GM19238 (cell line): Measurements from ENCODE around the gene CADM4.
"Not testable (repeated sequence)": the region's sequence is repeated elsewhere in the genome, so short reads cannot be mapped to it uniquely, and the experiment has no call there.

Source experiments
- DNase-seq: peaks from one replicate; pipeline ENCODE4 v3.0.0; 2011; ENCODE audit warnings: low spot score; ENCODE audit not compliant: insufficient read length

CADM4 gene

DNA sequence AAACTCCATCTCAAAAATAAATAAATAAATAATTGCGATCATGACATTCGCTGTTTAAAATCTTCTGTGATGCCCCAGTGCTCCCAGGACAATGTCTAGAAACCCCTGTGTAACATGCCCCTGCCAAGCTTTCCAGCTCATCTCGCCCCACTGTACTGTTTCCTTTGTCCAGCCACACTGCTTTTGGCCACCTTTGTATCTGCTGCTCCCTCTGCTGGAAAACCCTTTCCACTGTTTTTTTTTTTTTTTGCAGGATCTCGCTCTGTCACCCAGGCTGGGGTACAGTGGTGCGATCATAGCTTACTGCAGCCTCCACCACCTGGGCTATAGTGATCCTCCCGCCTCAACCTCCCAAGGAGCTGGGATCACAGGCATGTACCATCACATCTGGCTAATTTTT is 22.8 kb upstream of the CADM4 start:
- DNase-seq: no peak

DNA sequence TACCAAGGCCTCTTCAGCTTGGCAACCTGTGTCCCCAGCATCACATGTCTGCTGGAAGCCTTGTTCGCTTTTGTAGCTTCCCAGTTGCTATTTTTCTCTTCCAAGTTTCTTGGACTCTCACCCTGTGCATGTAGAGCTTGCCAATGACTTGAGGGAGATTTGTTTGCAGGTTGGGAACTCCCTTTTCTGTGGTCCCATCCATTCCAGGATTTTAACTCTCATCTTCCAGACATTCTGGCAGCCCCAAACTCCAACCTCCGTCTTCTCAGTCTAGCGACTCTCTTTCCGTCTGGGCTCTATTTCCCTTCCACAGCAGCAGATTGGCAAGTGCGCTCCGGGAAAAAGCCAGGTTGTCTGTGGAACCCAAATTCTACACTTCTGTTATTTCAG is 21.3 kb upstream of the CADM4 start:
- no peak for DNase-seq

DNA sequence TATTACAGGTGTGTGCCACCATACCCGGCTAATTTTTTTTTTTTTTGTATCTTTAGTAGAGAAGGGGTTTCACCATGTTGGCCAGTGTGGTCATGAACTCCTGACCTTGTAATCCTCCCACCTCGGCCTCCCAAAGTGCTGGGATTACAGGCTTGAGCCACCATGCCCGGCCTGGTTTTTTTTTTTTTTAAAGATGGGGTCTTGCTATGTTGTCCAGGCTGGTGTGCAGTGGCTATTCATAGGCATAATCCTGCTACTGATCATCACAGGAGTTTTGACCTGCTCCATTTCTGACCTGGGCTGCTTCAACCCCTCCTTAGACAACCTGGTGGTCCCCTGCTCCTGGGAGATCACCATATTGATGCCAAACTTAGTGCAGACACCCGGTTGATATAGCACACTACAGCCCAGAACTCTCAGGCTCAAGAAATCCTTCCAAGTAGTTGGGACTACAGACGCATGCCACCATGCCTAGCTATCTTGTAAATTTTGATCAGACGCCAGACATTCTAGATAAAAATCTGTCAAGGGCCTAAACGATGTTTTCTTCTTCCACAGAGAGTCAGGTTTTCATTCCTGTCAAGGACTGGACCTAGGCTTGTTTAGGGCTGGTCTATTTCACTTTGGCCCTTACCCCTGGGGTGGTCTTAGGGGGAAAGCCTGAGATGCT is 20.8 kb upstream of the CADM4 start:
- no peak for DNase-seq

DNA sequence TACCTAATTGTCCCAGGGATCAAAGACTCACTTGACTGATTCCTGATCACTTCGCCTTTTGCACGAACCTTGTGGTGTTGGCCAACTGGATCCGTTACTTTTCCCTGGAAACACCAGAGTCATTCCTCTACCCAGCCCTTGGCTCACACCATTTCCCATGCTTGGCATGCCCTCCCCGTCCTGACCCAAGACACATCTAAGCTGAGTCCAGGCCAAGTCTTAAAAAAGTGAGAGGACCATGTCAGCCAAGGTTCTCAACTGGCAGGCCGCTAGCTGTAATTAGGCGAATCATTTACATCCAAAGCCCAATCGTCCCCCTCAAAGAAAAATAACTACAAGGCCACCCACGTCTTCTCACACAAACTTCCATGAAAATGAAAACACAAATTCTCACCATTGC is 18.8 kb upstream of the CADM4 start:
- DNase-seq: no peak

DNA sequence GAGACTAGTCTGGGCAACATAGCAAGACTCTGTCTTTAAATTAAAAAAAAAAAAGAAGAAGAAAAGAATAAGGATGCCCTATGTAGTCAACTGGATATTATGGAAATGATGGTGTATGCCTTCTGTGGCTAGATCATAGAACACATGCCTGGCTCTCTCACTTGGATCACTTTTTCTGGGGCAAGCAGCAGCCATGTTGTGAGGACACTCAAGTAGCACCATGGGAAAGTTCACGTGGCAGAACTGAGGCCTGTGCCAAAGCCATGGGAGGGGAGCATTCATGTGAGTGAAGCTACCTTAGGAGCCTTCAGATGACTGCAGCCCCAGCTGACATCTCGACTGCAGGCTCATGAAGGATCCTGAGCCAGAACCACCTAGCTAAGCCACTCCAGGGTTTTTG is 18.4 kb upstream of the CADM4 start:
- DNase-seq: no peak

DNA sequence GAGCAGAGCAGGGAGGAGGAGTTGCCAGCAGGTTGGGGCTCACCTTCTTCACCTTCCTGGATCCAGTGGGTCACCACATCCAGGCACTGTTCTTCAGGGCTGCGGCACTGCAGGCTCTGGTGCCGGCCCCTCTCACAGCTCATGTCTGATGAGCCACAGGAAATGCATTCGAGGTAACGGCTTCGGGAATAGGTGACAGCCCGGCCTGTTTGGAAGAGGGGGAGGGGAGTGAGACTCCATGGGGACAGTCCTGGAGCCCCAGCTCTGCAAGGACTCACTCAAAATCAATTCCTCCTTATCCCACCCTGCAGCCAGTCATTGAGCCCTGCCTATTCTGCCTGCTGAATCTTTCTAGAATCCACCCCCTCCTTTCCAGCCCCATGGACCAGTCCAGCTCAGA is 16.8 kb upstream of the CADM4 start:
- no peak for DNase-seq

DNA sequence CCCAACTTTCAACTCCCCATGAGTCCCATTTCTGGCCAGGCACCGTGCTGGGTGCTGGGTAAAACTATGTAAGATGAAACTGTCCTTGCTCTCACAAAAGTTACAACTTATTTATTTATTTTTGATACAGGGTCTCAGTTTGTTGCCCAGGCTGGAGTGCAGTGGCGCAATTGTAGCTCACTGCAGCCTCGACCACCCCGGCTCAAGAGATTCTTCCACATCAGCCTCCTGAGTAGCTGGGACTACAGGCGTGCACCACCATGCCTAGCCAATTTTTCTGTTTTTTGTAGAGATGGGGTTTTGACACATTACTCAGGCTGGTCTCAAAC is 12.9 kb upstream of the CADM4 start:
- no peak for DNase-seq

DNA sequence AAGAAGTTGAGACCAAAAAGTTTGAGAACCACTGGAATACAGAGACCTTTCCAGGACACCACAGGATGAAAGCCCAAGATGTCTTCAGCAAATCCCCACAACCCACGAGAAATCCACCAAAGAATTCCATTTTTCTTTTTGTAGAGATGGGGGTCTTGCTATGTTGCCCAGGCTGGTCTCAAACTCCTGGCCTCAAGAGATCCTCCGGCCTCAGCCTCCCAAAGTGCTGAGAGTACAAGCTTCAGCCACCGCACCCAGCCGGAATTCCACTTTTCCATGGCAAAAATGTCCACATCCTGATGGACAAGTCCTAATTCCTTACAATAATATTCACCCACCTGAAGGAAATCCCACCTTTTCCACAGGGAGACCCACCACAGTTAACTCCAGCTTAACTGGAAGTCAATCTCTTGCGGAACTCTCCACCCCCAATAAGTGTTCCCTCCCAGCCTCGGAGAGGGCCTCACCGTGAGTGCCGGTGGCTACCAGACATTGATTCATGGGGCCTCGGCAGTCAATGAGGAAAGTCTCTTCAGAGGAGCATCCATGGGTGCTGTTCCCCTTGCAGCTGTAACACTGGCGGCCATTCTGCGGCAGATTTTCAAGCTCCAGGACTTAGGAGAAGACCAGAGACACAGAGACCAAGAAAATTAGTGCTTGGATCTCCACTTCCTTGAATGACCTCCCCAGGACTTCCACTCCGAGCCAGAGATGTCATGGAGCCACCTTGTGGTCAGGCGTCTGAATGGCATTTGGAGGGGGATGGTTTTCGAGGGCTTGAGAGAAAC is 12.3 kb upstream of the CADM4 start:
- peak; percentile 57 for DNase-seq

DNA sequence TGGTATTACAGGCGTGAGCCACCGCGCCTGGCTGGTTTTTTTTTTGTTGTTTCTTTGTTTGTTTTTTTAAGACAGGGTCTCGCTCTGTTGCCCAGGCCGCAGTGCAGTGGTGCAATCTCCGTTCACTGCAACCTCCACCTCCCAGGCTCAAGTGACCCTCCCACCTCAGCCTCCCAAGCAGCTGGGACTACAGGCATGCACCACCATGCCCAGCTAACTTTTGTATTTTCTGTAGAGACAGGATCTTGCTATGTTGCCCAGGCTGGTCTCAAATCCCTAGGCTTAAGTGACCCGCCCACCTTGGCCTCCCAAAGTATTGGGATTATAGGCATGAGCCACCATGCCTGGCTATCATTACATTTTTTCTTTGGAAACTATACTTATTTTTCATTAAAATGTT is 10.6 kb upstream of the CADM4 start:
- DNase-seq: not testable (repeated sequence)

DNA sequence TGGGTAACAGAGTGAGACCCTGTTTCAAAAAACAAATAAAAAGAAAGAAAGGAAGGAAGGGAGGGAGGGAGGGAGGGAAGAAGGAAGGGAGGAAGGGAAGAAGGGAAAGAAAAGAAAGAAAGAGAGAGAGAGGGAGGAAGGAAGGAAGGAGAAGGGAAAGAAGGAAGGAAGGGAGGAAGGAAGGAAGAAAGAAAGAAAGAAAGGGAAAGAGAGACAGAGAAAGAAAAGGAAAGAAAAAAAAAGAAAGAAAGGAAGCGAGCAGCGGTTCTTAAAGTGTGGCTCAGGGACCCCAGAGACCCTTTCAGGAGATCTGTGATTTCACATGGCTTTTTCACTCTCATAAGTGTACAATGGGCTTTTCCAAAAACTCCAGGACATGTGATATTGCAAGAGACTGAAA is 9.9 kb upstream of the CADM4 start:
- DNase-seq: no peak

DNA sequence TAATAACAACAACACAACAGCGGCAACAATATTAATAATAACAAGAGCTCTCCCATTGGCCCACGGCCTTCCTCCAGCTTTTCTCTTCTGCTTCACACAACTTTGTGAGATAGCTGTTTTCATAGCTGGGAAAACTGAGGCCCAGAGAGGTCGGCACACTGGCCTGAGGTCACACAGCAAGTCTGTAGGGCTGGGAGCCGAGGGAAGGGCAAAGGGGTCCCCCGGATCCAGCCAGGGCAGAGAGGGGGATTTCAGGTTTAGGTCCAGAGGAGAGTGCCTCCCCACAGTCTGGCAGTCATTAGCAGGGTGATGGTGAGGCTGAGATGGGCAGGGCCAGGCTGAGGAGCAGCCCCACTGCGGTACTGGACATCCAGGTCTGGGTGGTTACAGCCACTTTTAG is 9.0 kb upstream of the CADM4 start:
- DNase-seq: no peak

DNA sequence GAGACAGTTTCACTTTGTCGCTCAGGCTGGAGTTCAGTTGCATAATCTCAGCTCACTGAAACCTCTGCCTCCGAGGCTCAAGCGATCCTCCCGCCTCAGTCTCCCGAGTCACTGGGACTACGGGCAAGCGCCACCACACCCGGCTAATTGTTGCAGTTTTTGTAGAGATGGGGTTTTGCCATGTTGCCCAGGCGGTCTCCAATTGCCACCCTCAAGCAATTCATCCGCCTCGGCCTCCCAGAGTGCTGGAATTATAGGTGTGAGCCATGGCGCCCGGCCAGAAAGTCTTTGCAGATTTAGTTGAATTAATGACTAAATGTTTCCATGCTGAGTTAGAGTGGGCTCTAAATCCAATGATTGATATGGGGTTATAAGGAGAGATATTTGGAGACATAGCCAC is 4.5 kb upstream of the CADM4 start:
- no peak for DNase-seq

DNA sequence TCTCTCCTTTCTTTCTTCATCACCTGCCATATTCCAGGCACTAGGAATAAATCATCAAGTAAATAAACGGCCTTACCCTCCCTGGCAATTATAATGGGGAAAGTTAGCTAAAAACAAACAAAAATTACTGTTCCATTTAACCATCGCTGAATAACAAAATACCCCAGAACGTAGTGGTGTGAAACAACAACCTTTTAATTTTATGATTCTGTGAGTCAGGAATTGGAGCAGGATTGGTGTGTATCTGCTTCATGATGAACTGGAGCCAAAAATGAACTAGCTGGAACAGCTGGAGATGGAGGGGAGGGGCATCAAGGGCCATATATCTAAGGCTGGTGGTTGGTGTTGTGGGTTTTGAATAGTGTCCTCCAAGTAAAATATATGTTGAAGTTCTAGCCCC is 3.7 kb upstream of the CADM4 start:
- DNase-seq: no peak

DNA sequence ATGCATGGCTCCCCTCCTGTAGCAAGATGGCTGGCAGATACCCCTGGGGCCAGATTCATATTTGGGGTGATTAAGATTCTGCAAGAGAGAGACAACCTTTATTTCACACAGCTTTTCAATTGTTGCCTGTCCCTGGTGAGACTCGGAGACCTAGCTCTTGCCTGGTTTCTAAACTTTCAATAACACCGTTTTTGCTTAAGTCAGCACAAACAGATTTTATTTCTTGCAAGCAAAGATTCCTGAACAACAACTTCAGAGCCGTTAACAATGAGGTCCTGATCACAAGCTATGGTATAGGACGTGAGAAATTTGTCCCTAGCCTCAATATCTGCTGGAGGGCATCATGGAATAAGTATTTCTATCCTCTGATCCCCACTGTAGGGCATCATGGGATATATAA is 2.9 kb upstream of the CADM4 start:
- DNase-seq: no peak

DNA sequence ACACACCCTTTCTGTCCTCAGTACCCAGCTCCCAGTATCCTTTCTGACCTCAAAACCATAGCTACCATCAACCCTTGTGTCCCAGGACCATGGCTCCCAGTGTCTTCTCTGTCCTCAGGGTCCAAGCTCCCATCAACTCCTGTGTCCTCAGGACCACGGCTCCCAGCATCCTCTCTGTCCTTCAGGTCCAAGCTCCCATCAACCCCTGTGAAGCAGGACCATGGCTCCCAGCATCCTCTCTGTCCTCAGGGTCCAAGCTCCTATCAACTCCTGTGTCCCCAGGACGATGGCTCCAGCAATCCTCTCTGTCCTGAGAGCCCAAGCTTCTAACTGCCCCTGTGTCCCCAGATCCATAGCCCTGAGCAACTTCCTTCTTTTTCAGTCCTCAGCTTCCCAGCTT is 1.7 kb upstream of the CADM4 start:
- no peak for DNase-seq

DNA sequence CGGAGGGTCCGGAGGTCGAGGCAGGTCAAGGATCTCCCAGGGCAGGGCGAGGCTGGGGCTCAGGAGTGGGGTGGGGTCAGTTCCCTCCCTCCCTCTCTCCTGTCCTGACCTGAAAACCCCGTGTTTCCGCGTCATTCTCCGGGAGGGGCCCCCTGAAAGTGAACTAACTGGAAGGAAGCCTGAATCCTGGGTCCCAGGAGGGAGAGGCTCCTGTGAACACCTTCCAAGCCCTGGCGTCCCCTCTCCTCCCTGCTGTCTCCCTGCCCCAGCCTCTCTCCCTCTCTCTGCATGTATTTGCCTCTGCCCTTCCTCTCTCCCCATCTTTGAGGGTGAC is 741 bp upstream of the CADM4 start:
- no peak for DNase-seq

DNA sequence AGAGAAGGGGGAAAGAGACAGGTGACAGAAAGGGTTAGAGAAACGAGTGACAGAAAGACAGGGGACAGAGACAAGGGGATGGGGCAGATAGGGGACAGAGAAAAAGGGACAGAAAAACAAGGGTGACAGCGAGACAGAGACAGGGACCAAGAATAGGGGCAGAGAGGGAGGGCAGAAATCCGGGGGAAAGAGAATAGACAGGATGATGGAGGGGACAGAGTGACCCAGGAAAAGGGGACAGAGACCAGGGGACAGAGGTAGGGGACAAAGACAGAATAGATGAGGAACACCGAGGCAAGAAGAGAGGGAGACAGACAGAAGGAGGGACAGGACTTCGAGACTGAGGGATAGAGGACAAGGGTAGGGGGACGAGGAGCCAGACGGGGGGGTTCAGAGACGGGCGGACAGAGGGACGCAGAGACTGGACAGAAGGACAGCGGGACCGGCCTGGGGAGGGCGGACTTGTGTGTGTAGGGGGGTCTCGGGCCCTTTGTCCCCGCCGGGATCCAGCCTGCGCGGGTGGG is 593 bp downstream of the CADM4 start:
- DNase-seq: no peak

DNA sequence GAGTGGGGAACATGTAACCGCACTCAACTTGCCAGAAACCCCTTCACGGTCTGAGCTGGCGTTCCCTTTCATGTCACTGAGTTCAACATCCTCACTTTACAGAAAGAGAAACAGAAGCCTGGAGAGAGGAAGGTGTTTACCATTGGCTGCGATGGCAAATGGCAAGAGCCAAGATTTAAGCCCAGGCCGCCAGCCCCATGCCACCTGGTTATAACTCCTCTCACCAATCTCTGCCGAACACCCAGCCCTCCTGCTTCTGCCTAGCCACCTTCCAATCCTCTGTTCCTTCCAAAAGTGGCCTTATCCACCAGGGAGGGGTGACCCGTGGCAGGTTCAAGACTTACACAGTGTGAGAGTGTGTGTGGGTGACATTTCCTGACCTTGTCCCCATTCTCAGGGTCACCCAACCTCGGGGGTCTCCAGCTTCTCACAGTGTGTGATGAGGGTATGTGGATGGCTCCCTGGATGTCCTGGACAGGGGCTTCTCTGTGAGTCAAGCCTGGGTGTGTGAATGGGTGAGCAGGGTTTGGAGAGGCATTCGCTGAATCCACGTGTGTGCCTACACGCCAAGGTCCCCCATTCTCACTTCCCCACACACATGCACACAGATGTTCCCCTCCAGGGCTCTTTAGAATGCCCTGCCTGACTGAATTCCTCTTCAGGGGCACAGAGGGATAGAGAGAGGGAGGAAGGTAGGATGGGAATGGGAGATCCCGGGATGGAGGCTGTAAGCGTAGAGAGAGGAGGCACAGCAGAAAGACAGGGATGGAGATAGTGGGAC is 1.2 kb downstream of the CADM4 start:
- DNase-seq: no peak

DNA sequence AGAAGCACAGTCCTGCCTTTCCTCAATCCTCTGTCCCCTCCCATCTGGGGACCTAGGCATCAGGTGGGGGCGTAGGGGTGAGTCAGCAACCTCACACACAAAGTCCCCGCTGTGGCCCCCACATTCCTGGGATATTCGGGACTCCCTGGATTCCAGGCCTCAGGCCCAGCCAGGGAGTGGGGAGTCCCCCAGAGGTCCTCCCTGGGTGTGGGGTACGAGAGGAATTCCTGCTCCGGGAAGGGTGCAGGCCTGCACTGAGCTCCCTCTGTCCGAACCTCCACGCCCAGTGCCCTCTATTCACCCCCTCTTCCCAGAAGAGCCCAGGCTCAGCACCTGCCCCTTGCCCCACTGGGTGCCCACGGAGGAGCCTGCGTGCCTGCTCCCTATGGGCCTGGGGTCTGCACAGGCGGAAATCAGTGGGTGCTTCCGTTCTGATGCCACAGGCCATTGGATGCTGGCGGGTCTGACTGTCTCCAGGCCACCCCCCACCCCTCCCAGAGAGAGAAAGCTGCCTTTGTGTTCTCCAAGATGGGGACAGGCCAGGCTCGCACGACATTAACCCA is 3.4 kb downstream of the CADM4 start:
- DNase-seq: no peak

DNA sequence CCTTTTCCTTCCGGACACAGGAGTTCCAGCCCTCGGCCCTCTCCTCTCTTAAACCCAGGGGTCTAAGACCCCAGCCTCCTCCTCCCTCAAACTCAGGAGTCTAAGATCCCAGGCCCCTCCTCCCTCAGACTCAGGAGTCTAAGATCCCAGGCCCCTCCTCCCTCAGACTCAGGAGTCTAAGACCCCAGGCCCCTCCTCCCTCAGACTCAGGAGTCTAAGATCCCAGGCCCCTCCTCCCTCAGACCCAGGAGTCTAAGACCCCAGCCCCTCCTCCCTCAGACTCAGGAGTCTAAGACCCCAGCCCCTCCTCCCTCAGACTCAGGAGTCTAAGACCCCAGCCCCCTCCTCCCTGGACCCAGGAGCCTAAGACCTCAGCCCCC is 4.1 kb downstream of the CADM4 start:
- not testable (repeated sequence) for DNase-seq

DNA sequence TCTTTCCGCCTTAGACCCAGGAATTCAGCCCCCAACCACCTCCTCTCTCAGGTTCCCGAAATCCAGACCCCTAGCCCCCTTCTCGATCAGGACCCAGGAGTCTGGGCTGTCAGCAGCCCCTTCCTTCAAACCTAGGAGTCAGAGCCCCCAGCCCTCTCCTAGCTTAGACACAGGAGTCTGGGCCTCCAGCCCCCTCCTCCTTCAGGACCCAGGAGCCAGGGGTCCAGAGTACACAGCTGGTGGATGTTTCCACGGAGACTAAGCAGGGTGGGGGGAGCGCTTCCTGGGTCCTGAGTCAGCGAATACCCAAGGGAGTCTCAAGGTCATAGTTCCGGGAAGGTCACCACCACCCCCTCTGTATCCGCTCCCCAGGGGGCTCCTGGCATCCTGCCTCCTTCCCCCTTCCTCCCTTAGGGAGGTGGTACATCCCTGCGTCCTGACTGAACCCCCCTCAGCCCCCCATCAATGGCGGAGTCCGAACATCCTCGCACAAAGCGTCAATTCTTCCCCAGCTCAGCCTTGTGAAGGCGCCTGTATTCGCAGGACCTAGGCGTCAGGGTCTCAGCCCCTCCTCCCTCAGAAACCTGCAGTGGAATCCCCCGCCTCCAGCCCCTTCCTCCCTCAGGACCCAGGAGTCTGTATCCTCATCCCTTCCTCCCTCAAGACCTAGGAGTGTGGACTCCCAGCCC is 4.6 kb downstream of the CADM4 start:
- no peak for DNase-seq

DNA sequence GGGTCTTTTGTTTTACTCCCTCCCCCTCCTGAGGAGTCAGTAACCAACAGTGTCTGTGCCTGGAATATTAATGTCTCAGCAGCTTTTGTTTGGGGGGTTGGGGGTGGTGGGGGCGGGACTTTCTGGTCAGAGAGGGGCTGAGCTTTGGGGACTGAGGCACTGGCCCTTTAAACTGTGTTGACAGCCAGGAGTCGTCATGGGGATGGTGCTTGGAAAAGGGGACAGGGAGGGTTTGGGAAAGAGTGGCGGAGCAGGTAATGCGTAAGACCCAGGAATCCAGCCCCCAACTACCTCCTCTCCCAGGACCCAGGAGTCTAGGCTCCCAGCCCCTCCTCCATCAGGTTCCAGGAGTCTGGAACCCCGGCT is 5.2 kb downstream of the CADM4 start:
- no peak for DNase-seq
